ENCODE measurements around the gene SH2D3C.

The SH2D3C gene

DNA sequence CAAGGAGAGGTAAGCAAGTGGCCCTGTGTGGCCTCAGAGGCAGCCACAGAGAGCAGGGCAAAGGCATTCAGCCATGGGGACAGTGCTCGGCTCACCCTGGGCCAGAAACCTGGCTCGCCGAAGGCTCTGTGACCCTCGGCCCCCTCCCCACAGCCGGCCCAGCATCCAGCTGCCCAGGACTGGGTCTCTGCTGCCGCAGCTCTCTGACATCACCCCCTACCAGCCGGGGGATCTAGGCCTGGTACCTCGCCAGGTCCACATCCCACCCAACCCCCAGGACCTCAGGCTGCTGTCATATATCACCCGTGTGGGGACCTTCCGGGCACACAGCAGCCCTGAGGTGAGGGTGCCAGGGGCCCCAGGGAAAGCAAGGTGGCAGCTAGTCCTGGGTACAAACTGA lies 65.6 kb downstream of the SH2D3C start:
- H3K4me3 ChIP-seq (replicated peaks in 1 of 2; ENCODE audit: low read depth in 2 of 2, low read length in 2 of 2) = no peak overlapping the region
- no peak for DNase-seq (ENCODE audit: low read depth in 2 of 2)
- TF ChIP-seq, protein P1, sequence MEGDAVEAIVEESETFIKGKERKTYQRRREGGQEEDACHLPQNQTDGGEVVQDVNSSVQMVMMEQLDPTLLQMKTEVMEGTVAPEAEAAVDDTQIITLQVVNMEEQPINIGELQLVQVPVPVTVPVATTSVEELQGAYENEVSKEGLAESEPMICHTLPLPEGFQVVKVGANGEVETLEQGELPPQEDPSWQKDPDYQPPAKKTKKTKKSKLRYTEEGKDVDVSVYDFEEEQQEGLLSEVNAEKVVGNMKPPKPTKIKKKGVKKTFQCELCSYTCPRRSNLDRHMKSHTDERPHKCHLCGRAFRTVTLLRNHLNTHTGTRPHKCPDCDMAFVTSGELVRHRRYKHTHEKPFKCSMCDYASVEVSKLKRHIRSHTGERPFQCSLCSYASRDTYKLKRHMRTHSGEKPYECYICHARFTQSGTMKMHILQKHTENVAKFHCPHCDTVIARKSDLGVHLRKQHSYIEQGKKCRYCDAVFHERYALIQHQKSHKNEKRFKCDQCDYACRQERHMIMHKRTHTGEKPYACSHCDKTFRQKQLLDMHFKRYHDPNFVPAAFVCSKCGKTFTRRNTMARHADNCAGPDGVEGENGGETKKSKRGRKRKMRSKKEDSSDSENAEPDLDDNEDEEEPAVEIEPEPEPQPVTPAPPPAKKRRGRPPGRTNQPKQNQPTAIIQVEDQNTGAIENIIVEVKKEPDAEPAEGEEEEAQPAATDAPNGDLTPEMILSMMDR (IDR thresholded peaks at IDR 0.05; ENCODE audit: low read depth, low read length) = no peak

DNA sequence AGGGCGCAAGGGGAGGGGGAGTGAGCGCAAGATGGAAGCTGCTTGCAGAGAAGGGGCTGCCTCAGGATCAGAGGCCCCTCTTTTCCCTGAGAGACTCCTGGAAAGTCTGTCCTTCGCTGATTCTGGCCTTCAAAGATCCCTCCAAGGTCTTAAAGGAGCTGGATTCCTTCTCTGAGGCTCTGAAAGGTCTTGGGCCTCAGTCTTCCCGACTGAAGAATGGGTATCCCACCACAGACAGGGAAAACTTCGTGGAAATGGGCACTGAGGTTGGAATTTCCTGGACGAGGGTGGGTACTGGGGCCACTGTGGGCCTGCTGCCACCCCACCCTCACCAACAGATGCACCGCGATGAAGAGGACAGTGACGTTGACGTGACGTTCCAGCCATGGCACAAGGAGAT lies 66.1 kb downstream of the SH2D3C start:
- TF ChIP-seq, protein P1 (IDR thresholded peaks at IDR 0.05; ENCODE audit: low read depth, low read length) = no peak
- no peak for DNase-seq (ENCODE audit: low read depth in 2 of 2)
- H3K4me3 ChIP-seq (replicated peaks in 1 of 2; ENCODE audit: low read depth in 2 of 2, low read length in 2 of 2) = no peak overlapping the region

DNA sequence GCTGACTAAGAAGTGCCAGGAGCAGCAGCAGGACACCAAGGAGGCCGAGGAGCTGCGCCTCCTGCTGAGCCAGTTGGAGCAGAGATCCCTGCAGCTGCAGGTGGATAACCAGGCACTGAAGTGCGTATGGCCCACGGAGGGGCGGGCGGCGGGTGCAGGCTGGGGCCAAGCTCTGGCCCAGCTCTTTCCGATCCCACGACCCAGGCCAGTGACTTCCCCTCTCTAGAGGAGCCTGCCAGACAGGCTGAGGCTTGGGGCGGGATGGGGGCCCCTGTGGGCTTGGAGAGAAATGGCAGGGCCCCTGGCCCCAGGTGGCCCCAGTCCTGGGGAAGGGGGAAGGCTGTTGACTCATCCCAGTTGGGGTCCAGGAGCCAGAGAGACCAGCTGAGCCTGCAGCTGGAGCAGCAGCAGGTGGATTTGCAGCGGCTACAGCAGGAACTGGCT lies 66.6 kb downstream of the SH2D3C start:
- TF ChIP-seq, protein P1 (IDR thresholded peaks at IDR 0.05; ENCODE audit: low read depth, low read length) = no peak
- H3K4me3 ChIP-seq (replicated peaks in 1 of 2; ENCODE audit: low read depth in 2 of 2, low read length in 2 of 2) = no peak overlapping the region
- DNase-seq (ENCODE audit: low read depth in 2 of 2) = no peak

DNA sequence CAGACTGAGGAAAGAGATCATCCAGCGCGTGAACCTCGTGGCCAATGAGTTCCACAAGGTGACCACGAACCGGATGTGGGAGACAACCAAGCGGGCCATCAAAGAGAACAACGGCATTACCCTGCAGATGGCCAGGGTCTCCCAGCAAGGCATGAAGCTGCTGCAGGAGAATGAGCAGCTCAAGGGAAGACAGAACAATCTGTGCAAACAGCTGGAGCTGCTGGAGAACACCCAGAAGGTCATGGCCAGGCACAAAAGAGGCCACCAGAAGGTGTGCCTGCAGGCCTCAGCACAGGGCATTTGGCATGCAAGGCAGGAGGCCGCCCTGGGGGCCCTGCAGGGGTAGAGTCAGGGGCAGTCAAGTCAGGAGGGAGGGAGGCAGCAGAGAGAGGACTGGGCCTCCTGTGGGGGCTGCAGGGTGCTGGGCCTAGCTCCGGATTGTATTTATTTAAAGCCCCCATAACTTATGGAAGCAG lies 67.2 kb downstream of the SH2D3C start:
- DNase-seq (ENCODE audit: low read depth in 2 of 2) = no peak

DNA sequence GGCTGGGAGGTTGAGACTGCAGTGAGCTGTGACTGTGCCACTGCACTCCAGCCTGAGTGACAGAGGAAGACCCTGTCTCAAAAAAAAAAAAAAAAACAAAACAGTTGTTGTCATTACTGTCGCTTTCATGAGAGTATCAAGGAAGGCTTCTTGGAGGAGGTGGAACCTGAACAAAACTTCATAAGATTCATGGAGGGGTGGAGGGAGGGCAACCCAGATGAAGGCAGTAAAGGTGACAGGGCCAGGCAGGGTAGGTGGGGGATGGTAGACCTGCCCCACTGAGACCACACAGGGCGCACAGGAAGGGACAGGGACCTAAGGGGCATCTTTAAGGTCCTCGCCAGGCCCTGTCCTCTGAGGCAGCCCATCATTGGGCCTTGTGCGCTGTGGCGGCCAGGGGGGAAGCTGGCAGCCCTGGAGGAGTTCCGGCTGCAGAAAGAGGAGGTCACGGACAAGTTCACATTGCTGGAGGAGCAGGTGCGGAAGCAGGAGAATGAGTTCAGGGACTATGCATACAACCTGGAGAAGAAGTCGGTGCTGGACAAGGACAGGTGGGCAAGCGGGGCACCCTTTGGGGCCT lies 68.2 kb downstream of the SH2D3C start:
- H3K4me3 ChIP-seq (replicated peaks in 1 of 2; ENCODE audit: low read depth in 2 of 2, low read length in 2 of 2) = no peak overlapping the region

More for the DNA sequence above, 67.2 kb downstream of the SH2D3C start:
- TF ChIP-seq, protein P1 (IDR thresholded peaks at IDR 0.05; ENCODE audit: low read depth, low read length) = no peak
- no peak overlapping the region for H3K4me3 ChIP-seq (replicated peaks in 1 of 2; ENCODE audit: low read depth in 2 of 2, low read length in 2 of 2)

DNA sequence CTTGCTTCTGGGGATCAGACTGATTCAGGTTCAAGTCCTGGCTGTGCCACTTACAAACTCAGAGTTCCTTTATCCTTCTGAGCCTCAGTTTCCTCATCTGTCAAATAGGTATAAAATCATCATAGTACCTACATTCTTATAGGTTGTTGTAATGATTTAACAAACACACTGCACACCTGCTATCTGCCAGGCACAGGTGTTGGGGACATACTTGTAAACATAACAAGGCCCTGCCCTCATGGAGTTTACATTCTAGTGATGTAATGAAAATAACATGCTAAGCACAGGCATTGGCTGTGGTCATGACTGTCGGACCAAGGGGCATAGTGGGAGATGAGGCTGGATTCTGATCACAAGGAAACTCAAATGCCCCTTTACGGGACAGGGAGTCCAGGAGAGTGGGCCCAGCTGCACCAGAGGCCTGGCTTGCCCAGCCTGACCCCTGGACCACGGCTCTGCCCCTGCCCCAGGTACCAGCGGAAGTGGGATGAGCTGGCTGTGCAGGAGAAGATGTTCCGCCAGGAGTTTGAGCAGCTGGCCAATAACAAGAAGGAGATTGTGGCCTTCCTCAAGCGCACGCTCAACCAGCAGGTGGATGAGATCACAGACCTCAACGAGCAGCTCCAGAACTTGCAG lies 69.4 kb downstream of the SH2D3C start:
- no peak for DNase-seq (ENCODE audit: low read depth in 2 of 2)
- TF ChIP-seq, protein P1 (IDR thresholded peaks at IDR 0.05; ENCODE audit: low read depth, low read length) = no peak
- H3K4me3 ChIP-seq (replicated peaks in 1 of 2; ENCODE audit: low read depth in 2 of 2, low read length in 2 of 2) = no peak overlapping the region

More for the DNA sequence above, 68.2 kb downstream of the SH2D3C start:
- TF ChIP-seq, protein P1 (IDR thresholded peaks at IDR 0.05; ENCODE audit: low read depth, low read length) = no peak
- no peak for DNase-seq (ENCODE audit: low read depth in 2 of 2)

Data from cardiac fibroblast (primary cell).